Prostate gland (tissue), 2 donors: Measurements from ENCODE around the gene PHLDB1. TPM values are rescaled to one million over a fixed set of nuclear protein-coding genes. Genes with fewer than 3 reads are reported as not detected.

ENCODE experiments used
- DNase-seq: peaks from one replicate; pipeline ENCODE4 v3.0.0-alpha.2; 2019; ENCODE audit warnings: low spot score
- H3K27ac ChIP-seq, 2 donors: fragments of 200-600 bp; sonication (generic); 2 replicates each; pipeline ENCODE4 v1.5.1; 2017 to 2019
- H3K27me3 ChIP-seq: fragments of 200-600 bp; sonication (generic); replicated peaks from 2 replicates; pipeline ENCODE4 v1.5.1; 2019; ENCODE audit not compliant: insufficient read depth
- H3K36me3 ChIP-seq, 2 donors: fragments of 200-600 bp; sonication (generic); 1 replicate in 1 of 2; 2 replicates in 1 of 2; pipeline versions ENCODE4 v1.5.1 to v1.8.1; 2017 to 2019
- H3K4me1 ChIP-seq: fragments of 200-600 bp; sonication (generic); replicated peaks from 2 replicates; pipeline ENCODE4 v1.5.1; 2019
- H3K4me3 ChIP-seq, 2 donors: fragments of 200-600 bp; sonication (generic); 2 replicates each; pipeline ENCODE4 v1.5.1; 2017 to 2019
- H3K9me3 ChIP-seq: fragments of 200-600 bp; sonication (generic); 2 replicates; pipeline ENCODE4 v1.5.1; 2017
- CTCF ChIP-seq, 4 experiments: fragments of 200-600 bp in 2 of 4; fragments of 450-650 bp in 2 of 4; sonication (generic) in 2 of 4; IDR thresholded peaks; 1 replicate in 3 of 4; 2 replicates in 1 of 4; pipeline ENCODE4 v1.5.1; 2016 to 2019; ENCODE audit warnings: antibody characterized with exemption in 4 of 4, mild to moderate bottlenecking in 2 of 4, moderate library complexity in 2 of 4
- POLR2A ChIP-seq: fragments of 450-650 bp; IDR thresholded peaks from one replicate; pipeline ENCODE4 v1.6.1; 2016; ENCODE audit warnings: antibody characterized with exemption, mild to moderate bottlenecking
- POLR2AphosphoS5 ChIP-seq: sonication (generic); formaldehyde crosslinking; IDR thresholded peaks from one replicate; pipeline ENCODE4 v1.6.1; 2017; ENCODE audit warnings: antibody characterized with exemption
- WGBS: methylation state at CpG from one replicate; pipeline ENCODE4 v1.1.5; 2018; 5-methylcytosine and 5-hydroxymethylcytosine counted together
- intact Hi-C: fragments of 100-400 bp; cut with DNase I; formaldehyde crosslinking; loops from one replicate; pipeline ENCODE4 v1.14.2; 2022
- total RNA-seq, 2 donors: library from RNA; depleted of rRNA; stranded (reverse); fragments of >200 nt; gene quantifications; one replicate each; pipeline ENCODE4 v1.1.0, GENCODE V29; 2016

PHLDB1 gene
- total RNA-seq, 2 donors from 2014 or later = 74.5 to 113 TPM

DNA sequence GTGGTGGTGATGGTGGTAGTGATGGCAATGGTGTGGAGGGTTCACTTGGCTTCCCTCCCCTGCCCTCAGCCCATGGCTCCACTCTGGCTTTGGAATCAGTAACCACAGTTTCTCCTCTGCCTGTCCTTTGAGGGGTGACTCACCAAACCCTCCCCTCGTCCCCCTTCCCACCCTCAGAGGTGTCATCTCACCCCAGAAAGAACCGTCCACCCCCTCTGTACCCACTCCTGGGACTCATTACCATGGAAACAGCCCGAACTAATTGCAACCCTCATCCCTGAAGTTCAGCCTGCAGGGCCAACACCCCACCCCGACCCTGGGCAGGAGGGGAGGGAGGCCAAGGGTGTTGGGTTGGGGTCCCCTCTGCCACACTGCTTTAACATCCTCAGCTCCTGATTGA lies 26.6 kb downstream of the PHLDB1 start:
- 30% methylated on average over 4 of the region's 4 CpGs for WGBS
- Histone ChIP-seq H3K36me3 (no peaks in the 10 kb centered on the region), H3K27ac (peak overlapping the region; percentile 78 to 81), H3K9me3 (no peaks in the 10 kb centered on the region), H3K4me3 (peak overlapping the region; percentile 19 to 20), H3K4me1 (peaks cover 9% of the 10 kb centered on the region), H3K27me3 (no peaks in the 10 kb centered on the region)
- no peak for TF ChIP-seq POLR2AphosphoS5
- TF ChIP-seq POLR2A = no peak
- TF ChIP-seq CTCF (IDR thresholded peaks at IDR 0.05) = no peak
- intact Hi-C loops = no loop called here
- DNase-seq = no peak

DNA sequence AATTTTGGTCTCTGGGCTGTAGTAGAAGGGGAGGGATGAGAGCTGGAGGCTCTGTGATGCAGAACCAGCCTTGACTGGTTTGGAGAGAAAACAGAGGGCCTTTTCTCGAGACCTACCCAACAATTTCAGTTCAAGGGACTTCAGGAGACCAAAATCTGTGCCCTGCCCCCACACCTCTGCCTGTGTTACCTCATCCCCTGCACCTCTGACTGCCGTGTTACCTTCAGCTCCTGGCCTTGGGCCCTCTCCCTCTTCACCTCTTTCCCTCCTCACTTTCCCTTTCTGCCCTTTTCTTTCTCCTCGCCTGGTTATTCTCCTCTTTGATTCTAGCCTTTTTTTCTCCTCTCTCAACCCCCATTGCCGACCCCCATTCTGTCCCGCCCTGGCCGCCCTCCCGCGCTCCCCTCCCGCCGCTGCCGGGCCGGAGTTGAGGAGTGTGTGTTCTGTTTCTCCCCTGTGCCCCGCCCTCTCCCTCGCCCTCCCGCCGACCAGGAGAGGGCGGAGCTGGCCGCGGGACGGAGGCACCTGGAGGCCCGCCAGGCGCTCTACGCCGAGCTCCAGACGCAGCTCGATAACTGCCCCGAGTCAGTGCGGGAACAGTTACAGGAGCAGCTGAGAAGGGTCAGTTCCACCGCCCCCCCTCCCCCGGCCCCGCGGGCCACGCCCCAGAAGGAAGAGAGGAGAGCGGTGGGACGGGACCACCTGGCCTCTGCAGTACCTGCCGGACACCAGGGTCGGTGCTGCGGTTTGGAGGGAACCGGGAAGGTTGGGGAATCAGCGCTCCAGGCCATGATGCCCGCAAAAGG lies 27.2 kb downstream of the PHLDB1 start:
- H3K4me1 ChIP-seq = peaks cover 13% of the 10 kb centered on the region
- no peaks in the 10 kb centered on the region for H3K27me3 ChIP-seq
- H3K9me3 ChIP-seq = no peaks in the 10 kb centered on the region
- no peaks in the 10 kb centered on the region for H3K36me3 ChIP-seq
- peak overlapping the region; percentile 19 to 20 for H3K4me3 ChIP-seq
- DNase-seq = peak; percentile 86
- TF ChIP-seq CTCF (IDR thresholded peaks at IDR 0.05) (peak; percentile 18 to 61 (median 40)), POLR2A (peak; percentile 43), POLR2AphosphoS5 (peak; percentile 81)
- intact Hi-C loops = no loop called here
- peak overlapping the region; percentile 78 to 81 for H3K27ac ChIP-seq
- whole genome bisulfite sequencing = 19% methylated on average over 41 of the region's 41 CpGs

- peaks cover 18% of the 10 kb centered on the region for H3K4me1 ChIP-seq
- intact Hi-C loops = no loop called here
- H3K27me3 ChIP-seq = no peaks in the 10 kb centered on the region
- peak; percentile 41 for DNase-seq
- 25% methylated on average over 15 of the region's 15 CpGs for WGBS
- no peaks in the 10 kb centered on the region for H3K9me3 ChIP-seq
- no peaks in the 10 kb centered on the region for H3K36me3 ChIP-seq
- peak overlapping the region; percentile 78 to 81 for H3K27ac ChIP-seq
- H3K4me3 ChIP-seq = peak overlapping the region; percentile 19 to 20
- TF ChIP-seq POLR2A = no peak
- TF ChIP-seq CTCF (IDR thresholded peaks at IDR 0.05) = no peak
- no peak for TF ChIP-seq POLR2AphosphoS5
Measured at GRCh38 chr11:118635237-118635591, 27.8 kb downstream of the PHLDB1 start.

DNA sequence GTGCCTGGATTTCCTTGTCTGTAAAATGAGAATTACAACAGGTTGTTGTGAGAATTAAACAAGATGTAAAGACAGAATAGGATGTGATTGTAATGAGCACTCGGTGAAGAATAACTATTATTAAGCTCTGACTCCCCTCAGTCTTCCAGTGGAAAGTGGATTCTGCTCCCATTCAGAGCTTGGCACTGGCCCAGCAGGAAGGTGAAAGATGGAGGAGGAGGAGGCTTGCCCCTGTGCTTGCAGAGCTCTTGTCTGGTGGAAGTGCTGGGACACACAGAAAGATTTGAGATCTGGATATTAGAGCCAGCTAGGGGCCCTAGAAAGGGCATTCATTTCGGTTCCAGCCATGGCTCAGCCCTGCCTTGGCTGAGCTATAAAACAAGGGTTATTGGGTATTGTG lies 28.2 kb downstream of the PHLDB1 start:
- no peaks in the 10 kb centered on the region for H3K9me3 ChIP-seq
- peaks cover 21% of the 10 kb centered on the region for H3K4me1 ChIP-seq
- 36% methylated on average over 2 of the region's 2 CpGs for WGBS
- DNase-seq = no peak
- H3K36me3 ChIP-seq = no peaks in the 10 kb centered on the region
- no peak overlapping the region for H3K4me3 ChIP-seq
- H3K27ac ChIP-seq = peak overlapping the region; percentile 78 to 81
- TF ChIP-seq POLR2A (no peak), CTCF (IDR thresholded peaks at IDR 0.05) (no peak), POLR2AphosphoS5 (no peak)
- H3K27me3 ChIP-seq = no peaks in the 10 kb centered on the region
- intact Hi-C loops = no loop called here
